Measurements from ENCODE around the gene MBD3L3.
"Not testable (repeated sequence)": the region's sequence is repeated elsewhere in the genome, so short reads cannot be mapped to it uniquely, and the experiment has no call there.

MBD3L3 gene

DNA sequence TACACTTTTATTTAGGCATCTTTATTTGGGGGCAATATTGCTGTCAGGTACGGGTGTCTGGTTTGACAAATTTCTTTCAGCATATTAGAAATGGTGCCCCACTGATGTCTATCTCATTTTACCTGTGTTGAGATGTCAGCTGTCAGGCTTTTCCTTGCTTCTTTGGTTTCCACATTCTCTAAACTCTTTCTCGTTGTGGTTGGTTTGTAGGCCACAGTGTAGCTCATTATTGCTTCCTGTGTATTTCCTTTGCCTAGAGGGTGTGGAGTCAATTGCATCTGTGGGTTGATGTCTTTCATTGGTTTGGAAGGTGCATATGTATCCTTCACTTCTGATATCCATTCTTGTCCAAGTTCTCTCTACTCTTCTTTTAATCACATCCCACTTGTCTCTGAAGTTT is 1.5 kb upstream of the MBD3L3 start:
- not testable (repeated sequence) for DNase-seq

GRCh38 chr19:7056371-7056770 is 2.1 kb downstream of the MBD3L3 start:
- DNase-seq, result not testable (repeated sequence)

GRCh38 chr19:7055679-7056078 is 2.8 kb downstream of the MBD3L3 start:
- DNase-seq, result not testable (repeated sequence)

GRCh38 chr19:7054635-7055368 is 3.7 kb downstream of the MBD3L3 start:
- DNase-seq, result not testable (repeated sequence)

DNA sequence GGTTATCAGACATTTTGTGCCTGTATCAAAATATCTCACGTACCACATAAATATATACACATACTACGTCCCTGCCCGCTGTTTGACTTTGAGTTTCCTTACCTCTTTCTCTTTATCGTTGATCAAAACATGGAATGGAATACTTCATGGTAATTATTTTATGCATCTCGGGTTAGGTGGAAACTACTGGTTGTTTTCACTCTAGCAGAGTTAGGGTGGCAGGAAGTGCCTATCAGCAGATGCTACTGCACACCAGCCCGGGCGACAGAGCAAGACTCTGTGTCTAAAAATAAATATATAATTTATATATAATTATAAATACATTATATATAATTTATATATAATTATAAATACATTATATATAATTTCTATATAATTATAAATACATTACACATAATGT is 5.6 kb downstream of the MBD3L3 start:
- DNase-seq, result not testable (repeated sequence)

- DNase-seq, result not testable (repeated sequence)
Measured at GRCh38 chr19:7051421-7051820, 7.1 kb downstream of the MBD3L3 start.

- not testable (repeated sequence) for DNase-seq
Measured at GRCh38 chr19:7049021-7049420, 9.5 kb downstream of the MBD3L3 start, which contains the start of gene MBD3L2. MBD3L2 (plus strand) TSS chr19:7049321; CDS start chr19:7049374, 53 bp downstream.

DNA sequence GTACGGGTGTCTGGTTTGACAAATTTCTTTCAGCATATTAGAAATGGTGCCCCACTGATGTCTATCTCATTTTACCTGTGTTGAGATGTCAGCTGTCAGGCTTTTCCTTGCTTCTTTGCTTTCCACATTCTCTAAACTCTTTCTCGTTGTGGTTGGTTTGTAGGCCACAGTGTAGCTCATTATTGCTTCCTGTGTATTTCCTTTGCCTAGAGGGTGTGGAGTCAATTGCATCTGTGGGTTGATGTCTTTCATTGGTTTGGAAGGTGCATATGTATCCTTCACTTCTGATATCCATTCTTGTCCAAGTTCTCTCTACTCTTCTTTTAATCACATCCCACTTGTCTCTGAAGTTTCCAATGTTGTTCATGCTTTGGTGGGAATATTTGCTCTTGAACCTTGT is 16.9 kb downstream of the MBD3L3 start:
- not testable (repeated sequence) for DNase-seq

DNA sequence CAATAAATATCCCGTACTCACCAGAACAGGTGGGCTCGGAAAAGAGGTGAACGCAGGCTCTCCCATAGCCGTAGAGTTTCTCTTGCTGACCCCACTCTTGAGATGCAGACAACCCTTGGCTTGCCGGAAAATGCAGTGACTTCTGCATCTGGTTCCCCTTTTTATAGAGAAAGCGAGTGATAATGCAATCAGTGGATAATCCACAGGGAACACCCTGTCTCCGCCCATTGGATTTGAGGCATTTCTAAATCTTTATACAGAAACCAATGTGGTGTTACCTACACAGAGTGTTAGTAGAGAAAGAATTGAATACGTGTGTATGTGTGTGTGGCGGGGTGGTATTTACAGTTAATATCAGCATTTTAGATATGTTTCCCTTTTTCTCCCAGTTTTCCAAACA is 18.4 kb downstream of the MBD3L3 start, which contains the start of gene MBD3L4:
MBD3L4 (minus strand) TSS at position 101 of the 400 bp plus-strand sequence; CDS start at position 66, 35 bp downstream.
- not testable (repeated sequence) for DNase-seq

GRCh38 chr19:7030278-7030677 is 28.2 kb downstream of the MBD3L3 start, which contains the start of gene MBD3L5:
MBD3L5 (plus strand) TSS chr19:7030578; CDS start chr19:7030612, 34 bp downstream.
- not testable (repeated sequence) for DNase-seq

DNA sequence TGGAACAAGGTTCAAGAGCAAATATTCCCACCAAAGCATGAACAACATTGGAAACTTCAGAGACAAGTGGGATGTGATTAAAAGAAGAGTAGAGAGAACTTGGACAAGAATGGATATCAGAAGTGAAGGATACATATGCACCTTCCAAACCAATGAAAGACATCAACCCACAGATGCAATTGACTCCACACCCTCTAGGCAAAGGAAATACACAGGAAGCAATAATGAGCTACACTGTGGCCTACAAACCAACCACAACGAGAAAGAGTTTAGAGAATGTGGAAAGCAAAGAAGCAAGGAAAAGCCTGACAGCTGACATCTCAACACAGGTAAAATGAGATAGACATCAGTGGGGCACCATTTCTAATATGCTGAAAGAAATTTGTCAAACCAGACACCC is 29.7 kb downstream of the MBD3L3 start:
- DNase-seq, result not testable (repeated sequence)

- DNase-seq, result not testable (repeated sequence)
Measured at GRCh38 chr19:7021331-7021730, 37.1 kb downstream of the MBD3L3 start, which contains the start of gene MBD3L2B. MBD3L2B (minus strand) TSS chr19:7021431; CDS start chr19:7021397, 34 bp downstream.

DNA sequence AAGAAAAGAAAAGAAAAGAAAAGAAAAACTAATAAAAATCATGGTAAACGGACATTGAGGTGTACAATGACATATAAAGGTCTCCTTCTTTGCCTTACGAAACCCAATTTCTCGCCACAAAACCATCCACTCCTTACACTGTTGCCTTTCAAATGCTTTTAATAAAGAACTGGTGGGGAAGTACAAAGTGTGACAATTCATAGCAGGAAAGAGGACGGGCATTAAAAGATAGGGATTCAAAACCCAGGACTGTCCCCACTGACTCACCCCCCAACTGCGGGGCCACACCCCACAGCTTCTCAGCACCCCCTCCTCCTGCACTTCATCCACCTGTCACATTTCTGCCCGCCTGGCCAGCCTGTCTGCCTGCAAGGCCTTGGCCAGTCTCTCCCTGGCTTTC is 39.6 kb downstream of the MBD3L3 start:
- DNase-seq, result no peak

GRCh38 chr19:7013678-7014077 is 44.8 kb downstream of the MBD3L3 start:
- DNase-seq, result no peak

- no peak for DNase-seq
Measured at GRCh38 chr19:7010722-7011593, 47.5 kb downstream of the MBD3L3 start.

GRCh38 chr19:7007859-7008258 is 50.6 kb downstream of the MBD3L3 start:
- DNase-seq, result no peak
